K562 treated with DMSO at 1 percent for 48 hours (cell line): ENCODE results near the gene SPANXA2. TPM values are rescaled to one million over a fixed set of nuclear protein-coding genes. Genes with fewer than 3 reads are reported as not detected.

Experiments
- total RNA-seq: library from RNA; unstranded; fragments of 300-600 nt; gene quantifications from 2 replicates; pipeline ENCODE4 v1.2.3, GENCODE V29; 2022; ENCODE audit warnings: low replicate concordance; ENCODE audit errors: extremely low read depth

Gene SPANXA2, protein sequence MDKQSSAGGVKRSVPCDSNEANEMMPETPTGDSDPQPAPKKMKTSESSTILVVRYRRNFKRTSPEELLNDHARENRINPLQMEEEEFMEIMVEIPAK
- total RNA-seq, result not detected in 2 replicates

DNA sequence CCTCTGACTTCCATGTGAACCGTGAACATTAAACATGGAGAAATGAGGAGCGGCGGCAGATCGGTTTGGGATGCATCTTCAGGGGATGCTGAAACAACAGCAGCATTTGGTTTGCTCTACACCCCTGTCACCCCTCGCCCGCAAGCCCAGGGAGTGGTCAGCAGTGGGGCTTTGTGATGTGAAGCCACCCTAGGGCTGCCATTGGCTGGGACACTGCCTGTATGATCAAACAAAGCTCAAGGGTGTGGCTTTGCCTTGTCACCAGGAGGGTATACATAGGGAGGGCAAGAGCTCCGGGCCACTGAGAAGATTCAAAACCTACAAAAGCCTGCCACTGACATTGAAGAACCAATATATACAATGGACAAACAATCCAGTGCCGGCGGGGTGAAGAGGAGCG, at the start of gene SPANXA2:
SPANXA2 (plus strand) TSS at position 301 of the 400 bp plus-strand sequence; CDS start at position 361, 60 bp downstream.

DNA sequence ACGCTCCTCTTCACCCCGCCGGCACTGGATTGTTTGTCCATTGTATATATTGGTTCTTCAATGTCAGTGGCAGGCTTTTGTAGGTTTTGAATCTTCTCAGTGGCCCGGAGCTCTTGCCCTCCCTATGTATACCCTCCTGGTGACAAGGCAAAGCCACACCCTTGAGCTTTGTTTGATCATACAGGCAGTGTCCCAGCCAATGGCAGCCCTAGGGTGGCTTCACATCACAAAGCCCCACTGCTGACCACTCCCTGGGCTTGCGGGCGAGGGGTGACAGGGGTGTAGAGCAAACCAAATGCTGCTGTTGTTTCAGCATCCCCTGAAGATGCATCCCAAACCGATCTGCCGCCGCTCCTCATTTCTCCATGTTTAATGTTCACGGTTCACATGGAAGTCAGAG, 4.9 kb upstream of the SPANXA2 start, which contains the start of gene SPANXA1:
SPANXA1 (minus strand) TSS at position 101 of the 400 bp plus-strand sequence; CDS start at position 41, 60 bp downstream.

Other genes starting within 250 kb of the SPANXA2 start
- gene SPANXA1, start 5.0 kb upstream of the SPANXA2 start, total RNA-seq, result not detected in 2 replicates
- gene SPANXD, start 109.0 kb downstream of the SPANXA2 start, total RNA-seq, result not detected in 2 replicates
- gene MAGEC3, start 248.6 kb downstream of the SPANXA2 start, total RNA-seq, result not detected in 2 replicates